OCI-LY3 (cell line): Measurements from ENCODE around the gene TBC1D1.
"Not testable (repeated sequence)": the region's sequence is repeated elsewhere in the genome, so short reads cannot be mapped to it uniquely, and the experiment has no call there.

ENCODE experiments used
- H2AFZ ChIP-seq: fragments of 200-600, 300-600 bp; shearing (Covaris generic); 2 replicates; pipeline ENCODE4 v1.6.0; 2014; ENCODE audit warnings: antibody characterized with exemption, low read depth, low read length
- H3K27ac ChIP-seq: fragments of 200-600, 300-600 bp; sonication (generic); 2 replicates; pipeline ENCODE4 v1.5.1; 2014; ENCODE audit warnings: mild to moderate bottlenecking, low read length, moderate library complexity, mixed read lengths
- H3K27me3 ChIP-seq: fragments of 200-600, 300-600 bp; sonication (generic); 2 replicates; pipeline ENCODE4 v1.6.1; 2014; ENCODE audit warnings: low read depth, low read length, mixed read lengths
- H3K36me3 ChIP-seq: fragments of 200-600, 300-600 bp; sonication (generic); replicated peaks from 2 replicates; pipeline ENCODE3; 2014; ENCODE audit warnings: low read depth, low read length, mixed read lengths
- H3K4me1 ChIP-seq: fragments of 300-600, 200-600 bp; sonication (generic); 2 replicates; pipeline ENCODE4 v1.6.1; 2014; ENCODE audit warnings: low read length, mixed read lengths
- H3K4me2 ChIP-seq: fragments of 200-600, 300-600 bp; sonication (generic); 2 replicates; pipeline ENCODE4 v1.6.1; 2014; ENCODE audit warnings: low read length, mixed read lengths
- H3K4me3 ChIP-seq: fragments of 300-600, 200-600 bp; sonication (generic); 2 replicates; pipeline ENCODE4 v1.5.1; 2014; ENCODE audit warnings: antibody characterized with exemption, mild to moderate bottlenecking, low read length, moderate library complexity
- H3K79me2 ChIP-seq: fragments of 300-600, 200-600 bp; shearing (Covaris generic); 2 replicates; pipeline ENCODE4 v1.6.1; 2014; ENCODE audit warnings: mild to moderate bottlenecking, low read length, mixed read lengths
- H3K9ac ChIP-seq: fragments of 300-600, 200-600 bp; shearing (Covaris generic); 2 replicates; pipeline ENCODE4 v1.6.0; 2014; ENCODE audit warnings: mild to moderate bottlenecking, low read length, moderate library complexity
- H3K9me3 ChIP-seq: fragments of 200-600, 300-600 bp; shearing (Covaris generic); 2 replicates; pipeline ENCODE4 v1.6.1; 2014; ENCODE audit warnings: low read length, mixed read lengths; ENCODE audit not compliant: insufficient read depth
- H4K20me1 ChIP-seq: fragments of 200-600, 300-600 bp; sonication (generic); 2 replicates; pipeline ENCODE4 v1.6.1; 2016; ENCODE audit warnings: low read length, mixed read lengths; ENCODE audit not compliant: insufficient read depth
- EZH2phosphoT487 ChIP-seq: fragments of 200-600 bp; shearing (Covaris generic); IDR thresholded peaks from 2 replicates; pipeline ENCODE4 v1.6.1; 2018; ENCODE audit warnings: antibody characterized with exemption, mixed run types, low read depth
- TF ChIP-seq, protein P1 (sequence below): fragments of 200-600, 300-600 bp; sonication (generic); IDR thresholded peaks from 2 replicates; pipeline ENCODE4 v1.5.1; 2014; ENCODE audit warnings: antibody characterized with exemption, low read length, low read depth

Gene TBC1D1

DNA sequence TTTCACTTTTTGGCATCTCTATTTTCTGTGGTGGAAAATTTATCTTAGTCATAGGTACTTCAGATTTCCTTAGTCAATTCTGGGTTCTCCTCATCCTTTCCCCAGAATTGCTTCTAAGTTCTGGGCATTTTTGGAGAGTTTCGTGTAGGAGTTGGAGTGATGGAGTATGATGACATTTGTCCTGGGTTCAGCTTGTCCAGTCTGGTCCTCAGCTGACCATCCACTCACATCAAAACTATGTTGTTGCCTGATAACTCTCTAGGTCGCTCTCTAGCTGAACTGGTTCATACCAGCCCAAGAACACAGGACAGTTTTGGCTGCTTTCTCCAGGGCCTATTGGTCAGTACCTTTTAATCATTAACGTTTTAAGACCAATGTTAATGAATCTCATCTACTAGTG is 82.6 kb downstream of the TBC1D1 start:
- H3K4me2 ChIP-seq, result no peak overlapping the region
- H2AFZ ChIP-seq, result no peak overlapping the region
- TF ChIP-seq, protein P1, sequence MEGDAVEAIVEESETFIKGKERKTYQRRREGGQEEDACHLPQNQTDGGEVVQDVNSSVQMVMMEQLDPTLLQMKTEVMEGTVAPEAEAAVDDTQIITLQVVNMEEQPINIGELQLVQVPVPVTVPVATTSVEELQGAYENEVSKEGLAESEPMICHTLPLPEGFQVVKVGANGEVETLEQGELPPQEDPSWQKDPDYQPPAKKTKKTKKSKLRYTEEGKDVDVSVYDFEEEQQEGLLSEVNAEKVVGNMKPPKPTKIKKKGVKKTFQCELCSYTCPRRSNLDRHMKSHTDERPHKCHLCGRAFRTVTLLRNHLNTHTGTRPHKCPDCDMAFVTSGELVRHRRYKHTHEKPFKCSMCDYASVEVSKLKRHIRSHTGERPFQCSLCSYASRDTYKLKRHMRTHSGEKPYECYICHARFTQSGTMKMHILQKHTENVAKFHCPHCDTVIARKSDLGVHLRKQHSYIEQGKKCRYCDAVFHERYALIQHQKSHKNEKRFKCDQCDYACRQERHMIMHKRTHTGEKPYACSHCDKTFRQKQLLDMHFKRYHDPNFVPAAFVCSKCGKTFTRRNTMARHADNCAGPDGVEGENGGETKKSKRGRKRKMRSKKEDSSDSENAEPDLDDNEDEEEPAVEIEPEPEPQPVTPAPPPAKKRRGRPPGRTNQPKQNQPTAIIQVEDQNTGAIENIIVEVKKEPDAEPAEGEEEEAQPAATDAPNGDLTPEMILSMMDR, result no peak
- TF ChIP-seq EZH2phosphoT487, result no peak
- H3K4me1 ChIP-seq, result peaks cover 14% of the 10 kb centered on the region
- no peak overlapping the region for H3K9ac ChIP-seq
- no peaks in the 10 kb centered on the region for H3K79me2 ChIP-seq
- no peak overlapping the region for H3K4me3 ChIP-seq
- H3K9me3 ChIP-seq, result no peaks in the 10 kb centered on the region
- H4K20me1 ChIP-seq, result no peaks in the 10 kb centered on the region
- no peaks in the 10 kb centered on the region for H3K27me3 ChIP-seq
- peaks cover 3% of the 10 kb centered on the region for H3K36me3 ChIP-seq
- no peak overlapping the region for H3K27ac ChIP-seq

DNA sequence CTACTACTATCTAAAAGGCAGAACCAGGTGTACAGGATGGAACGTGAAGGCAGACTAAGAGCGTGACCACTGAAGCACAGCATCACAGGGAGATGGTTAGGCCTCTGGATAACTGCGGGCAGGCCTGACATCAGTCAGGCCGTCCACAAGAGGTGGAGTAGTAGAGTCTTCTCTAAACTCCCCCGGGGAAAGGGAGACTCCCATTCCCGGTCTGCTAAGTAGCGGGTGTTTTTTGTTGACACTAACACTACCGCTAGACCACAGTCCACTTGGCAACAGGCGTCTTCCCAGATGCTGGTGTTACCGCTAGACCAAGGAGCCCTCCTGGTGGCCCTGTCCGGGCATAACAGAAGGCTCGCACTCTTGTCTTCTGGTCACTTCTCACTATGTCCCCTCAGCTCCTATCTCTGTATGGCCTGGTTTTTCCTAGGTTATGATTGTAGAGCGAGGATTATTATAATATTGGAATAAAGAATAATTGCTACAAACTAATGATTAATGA is 84.5 kb downstream of the TBC1D1 start:
- not testable (repeated sequence) for H3K9me3 ChIP-seq, H3K27ac ChIP-seq, H2AFZ ChIP-seq, H3K4me2 ChIP-seq, H3K4me3 ChIP-seq, H3K79me2 ChIP-seq, H3K9ac ChIP-seq, H3K36me3 ChIP-seq
- peaks cover 11% of the 10 kb centered on the region for H3K27me3 ChIP-seq
- H4K20me1 ChIP-seq, result peaks cover 15% of the 10 kb centered on the region
- H3K4me1 ChIP-seq, result peaks cover 24% of the 10 kb centered on the region

DNA sequence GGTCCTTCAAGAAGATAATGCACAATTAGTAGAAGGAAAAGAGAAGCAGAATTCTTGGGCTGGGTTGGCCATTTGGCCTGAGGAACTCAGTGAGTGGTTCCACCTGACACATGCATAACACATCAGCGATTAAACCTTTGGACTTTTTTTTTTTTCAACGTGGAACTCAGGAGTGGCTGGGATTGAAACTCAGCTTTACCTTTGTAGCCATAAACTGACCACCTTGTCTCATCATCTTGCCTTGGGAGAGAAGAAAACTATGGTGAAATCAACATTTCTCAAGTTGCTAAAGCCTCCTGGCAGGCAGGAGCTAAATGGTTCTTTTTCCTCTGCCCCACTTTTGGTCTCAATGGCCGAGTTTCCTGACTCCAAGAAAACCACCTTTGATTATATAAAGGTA is 85.6 kb downstream of the TBC1D1 start:
- peak overlapping the region; percentile 76 for H3K4me3 ChIP-seq
- no peaks in the 10 kb centered on the region for H3K9me3 ChIP-seq
- no peak overlapping the region for H3K27ac ChIP-seq
- H3K27me3 ChIP-seq, result peaks cover 13% of the 10 kb centered on the region
- peaks cover 23% of the 10 kb centered on the region for H4K20me1 ChIP-seq
- TF ChIP-seq EZH2phosphoT487, result no peak
- TF ChIP-seq, protein P1, result no peak
- peaks cover 9% of the 10 kb centered on the region; the same call in 1 of the 2 replicates for H3K79me2 ChIP-seq
- peak overlapping the region; percentile 73 for H3K4me2 ChIP-seq
- peak overlapping the region; percentile 14; the same call in 1 of the 2 replicates for H2AFZ ChIP-seq
- no peaks in the 10 kb centered on the region for H3K36me3 ChIP-seq
- peak overlapping the region; percentile 63 for H3K9ac ChIP-seq
- peaks cover 21% of the 10 kb centered on the region for H3K4me1 ChIP-seq

DNA sequence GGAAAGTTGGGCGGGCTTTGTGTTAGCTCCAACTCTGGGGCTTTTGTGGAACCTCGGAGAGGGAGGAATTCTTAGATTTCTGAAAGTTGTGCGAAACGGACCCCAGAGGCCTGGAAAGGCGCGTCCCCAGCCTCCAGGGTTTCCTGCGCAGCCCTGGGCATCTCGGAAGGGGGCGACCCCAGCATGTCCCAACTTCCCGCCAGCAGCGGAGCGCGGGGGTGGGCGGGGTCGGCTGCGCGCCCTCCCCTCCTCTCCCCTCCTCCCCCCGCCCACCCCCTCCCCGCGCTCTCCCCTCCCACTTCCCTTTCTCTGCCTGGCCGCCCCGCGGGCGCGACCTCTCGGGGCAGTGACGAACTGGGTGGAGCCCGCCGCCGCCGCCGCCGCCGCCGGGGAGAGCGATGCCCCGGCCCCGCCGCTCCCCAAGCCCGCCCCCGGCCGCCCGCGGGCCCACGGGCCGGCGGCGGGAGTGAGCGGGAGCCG is 86.1 kb downstream of the TBC1D1 start:
- H3K27ac ChIP-seq, result peak overlapping the region; percentile 46; the same call in 1 of the 2 replicates
- H3K9me3 ChIP-seq, result no peaks in the 10 kb centered on the region
- H3K4me3 ChIP-seq, result peak overlapping the region; percentile 85
- no peaks in the 10 kb centered on the region for H3K36me3 ChIP-seq
- H2AFZ ChIP-seq, result peak overlapping the region; percentile 55
- TF ChIP-seq, protein P1, result no peak
- no peak for TF ChIP-seq EZH2phosphoT487
- peaks cover 13% of the 10 kb centered on the region for H3K27me3 ChIP-seq
- H3K4me1 ChIP-seq, result peaks cover 21% of the 10 kb centered on the region
- peak overlapping the region; percentile 92 for H3K4me2 ChIP-seq
- H3K79me2 ChIP-seq, result peaks cover 14% of the 10 kb centered on the region
- peaks cover 28% of the 10 kb centered on the region for H4K20me1 ChIP-seq
- H3K9ac ChIP-seq, result peak overlapping the region; percentile 95
